Measurements from ENCODE around the gene PPP1R1B.

Gene PPP1R1B

DNA sequence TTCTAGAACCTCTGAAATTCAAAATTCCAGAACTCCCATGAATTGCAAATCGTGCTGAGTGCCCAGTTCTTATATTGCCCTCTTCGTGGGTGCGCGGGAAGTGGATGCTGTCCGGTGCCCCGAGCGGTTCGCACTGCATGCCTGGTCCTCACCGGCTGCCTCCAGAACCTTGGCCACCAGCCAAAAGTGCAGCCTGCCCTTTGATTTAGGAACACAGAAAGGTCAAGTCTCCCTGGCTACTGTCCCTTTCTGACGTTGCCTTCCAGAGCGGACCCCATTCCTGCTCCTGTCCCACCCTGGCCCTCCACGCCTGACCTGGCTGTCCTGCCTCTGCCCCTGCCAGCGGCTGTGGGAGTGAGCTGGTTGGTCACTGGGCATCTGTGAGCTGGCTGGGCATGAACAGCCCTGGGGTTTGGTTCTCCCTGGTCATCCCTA lies 28.7 kb upstream of the PPP1R1B start:
- TF ChIP-seq, protein P1, sequence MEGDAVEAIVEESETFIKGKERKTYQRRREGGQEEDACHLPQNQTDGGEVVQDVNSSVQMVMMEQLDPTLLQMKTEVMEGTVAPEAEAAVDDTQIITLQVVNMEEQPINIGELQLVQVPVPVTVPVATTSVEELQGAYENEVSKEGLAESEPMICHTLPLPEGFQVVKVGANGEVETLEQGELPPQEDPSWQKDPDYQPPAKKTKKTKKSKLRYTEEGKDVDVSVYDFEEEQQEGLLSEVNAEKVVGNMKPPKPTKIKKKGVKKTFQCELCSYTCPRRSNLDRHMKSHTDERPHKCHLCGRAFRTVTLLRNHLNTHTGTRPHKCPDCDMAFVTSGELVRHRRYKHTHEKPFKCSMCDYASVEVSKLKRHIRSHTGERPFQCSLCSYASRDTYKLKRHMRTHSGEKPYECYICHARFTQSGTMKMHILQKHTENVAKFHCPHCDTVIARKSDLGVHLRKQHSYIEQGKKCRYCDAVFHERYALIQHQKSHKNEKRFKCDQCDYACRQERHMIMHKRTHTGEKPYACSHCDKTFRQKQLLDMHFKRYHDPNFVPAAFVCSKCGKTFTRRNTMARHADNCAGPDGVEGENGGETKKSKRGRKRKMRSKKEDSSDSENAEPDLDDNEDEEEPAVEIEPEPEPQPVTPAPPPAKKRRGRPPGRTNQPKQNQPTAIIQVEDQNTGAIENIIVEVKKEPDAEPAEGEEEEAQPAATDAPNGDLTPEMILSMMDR (IDR thresholded peaks at IDR 0.05; ENCODE audit: extremely low read depth, missing control alignments): no peak
- peak; percentile 28 for DNase-seq (ENCODE audit: low spot score)

DNA sequence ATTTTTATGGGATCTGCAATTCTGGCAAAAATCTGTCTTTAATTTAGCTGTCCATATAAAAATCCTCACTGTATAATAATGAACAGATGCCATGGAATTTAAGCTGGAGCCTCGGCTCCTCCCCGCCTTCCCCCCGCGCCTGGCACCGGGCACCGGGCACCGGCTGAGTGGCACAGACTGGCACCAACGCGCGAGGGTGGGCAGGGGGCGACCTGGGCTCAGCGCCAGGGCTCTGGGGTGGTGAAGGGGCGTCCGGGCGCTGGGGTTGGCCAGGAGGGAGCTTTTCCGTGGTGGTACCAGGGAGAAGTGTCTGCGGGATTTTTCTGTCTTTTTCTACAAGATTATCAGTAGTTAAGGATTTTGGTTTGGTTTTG lies 28.1 kb upstream of the PPP1R1B start:
- no peak for DNase-seq (ENCODE audit: low spot score)
- TF ChIP-seq, protein P1 (IDR thresholded peaks at IDR 0.05; ENCODE audit: extremely low read depth, missing control alignments): no peak

DNA sequence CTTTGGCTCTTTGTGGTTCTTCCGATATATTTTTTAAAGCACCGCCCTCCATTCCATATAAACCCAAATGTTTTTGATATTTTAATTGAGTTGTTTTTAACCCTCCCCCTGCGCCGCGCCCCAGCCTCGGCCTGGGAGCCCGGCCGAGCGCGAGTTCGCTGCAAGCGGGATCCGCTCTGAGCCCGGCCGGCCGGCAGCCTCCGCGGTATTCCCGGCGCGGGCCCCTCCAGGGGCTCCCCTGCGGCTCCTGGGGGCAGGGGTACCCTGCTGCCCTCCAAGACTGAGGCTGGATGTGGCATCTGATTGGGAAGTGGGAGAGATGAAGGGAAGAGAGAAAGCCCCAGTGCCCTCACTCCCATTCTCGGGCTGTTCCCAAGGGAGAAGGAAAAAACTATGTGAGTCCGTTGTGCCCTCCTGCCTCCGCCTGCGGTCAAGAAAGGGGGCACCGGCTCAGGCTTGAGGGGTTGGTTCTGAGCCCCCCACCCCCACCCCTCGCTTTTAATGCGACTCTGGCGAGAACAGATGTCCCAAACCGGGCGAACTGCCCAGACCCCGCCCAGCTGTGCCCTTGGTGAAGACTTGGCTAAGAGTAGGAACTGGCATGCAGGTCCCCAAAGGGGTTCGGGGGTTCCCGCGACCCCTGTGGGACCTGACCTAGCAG lies 27.6 kb upstream of the PPP1R1B start:
- TF ChIP-seq, protein P1 (IDR thresholded peaks at IDR 0.05; ENCODE audit: extremely low read depth, missing control alignments): no peak
- peak; percentile 40 for DNase-seq (ENCODE audit: low spot score)

DNA sequence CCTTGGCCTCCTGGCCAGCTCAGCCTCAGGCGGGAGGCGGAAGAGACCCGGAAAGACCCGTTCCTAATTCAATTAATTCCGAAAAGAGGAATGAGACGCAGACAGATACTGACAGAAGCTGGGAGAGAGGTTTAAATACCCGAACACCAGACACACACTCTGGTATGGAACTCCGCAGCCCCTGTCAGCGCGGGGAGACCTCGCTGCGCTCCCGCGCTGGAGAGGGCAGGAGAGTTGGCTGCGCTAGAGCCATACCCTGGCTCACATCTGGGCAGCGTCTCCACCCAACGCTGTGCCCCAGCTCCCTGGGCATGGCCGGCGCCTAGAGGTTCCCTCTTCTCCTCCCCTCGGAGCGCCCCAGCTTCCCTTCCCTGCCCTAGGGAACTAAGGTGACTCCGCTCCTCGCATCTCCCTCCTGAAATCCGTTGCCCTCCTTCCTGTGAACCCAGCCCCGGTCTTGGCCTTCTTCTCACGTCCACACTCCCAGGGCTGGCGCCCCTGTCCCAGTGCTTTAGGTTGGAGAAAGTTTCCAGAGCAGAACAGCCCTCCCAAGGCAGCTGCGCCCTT lies 27.0 kb upstream of the PPP1R1B start:
- TF ChIP-seq, protein P1 (IDR thresholded peaks at IDR 0.05; ENCODE audit: extremely low read depth, missing control alignments): no peak
- peak; percentile 34 for DNase-seq (ENCODE audit: low spot score)

DNA sequence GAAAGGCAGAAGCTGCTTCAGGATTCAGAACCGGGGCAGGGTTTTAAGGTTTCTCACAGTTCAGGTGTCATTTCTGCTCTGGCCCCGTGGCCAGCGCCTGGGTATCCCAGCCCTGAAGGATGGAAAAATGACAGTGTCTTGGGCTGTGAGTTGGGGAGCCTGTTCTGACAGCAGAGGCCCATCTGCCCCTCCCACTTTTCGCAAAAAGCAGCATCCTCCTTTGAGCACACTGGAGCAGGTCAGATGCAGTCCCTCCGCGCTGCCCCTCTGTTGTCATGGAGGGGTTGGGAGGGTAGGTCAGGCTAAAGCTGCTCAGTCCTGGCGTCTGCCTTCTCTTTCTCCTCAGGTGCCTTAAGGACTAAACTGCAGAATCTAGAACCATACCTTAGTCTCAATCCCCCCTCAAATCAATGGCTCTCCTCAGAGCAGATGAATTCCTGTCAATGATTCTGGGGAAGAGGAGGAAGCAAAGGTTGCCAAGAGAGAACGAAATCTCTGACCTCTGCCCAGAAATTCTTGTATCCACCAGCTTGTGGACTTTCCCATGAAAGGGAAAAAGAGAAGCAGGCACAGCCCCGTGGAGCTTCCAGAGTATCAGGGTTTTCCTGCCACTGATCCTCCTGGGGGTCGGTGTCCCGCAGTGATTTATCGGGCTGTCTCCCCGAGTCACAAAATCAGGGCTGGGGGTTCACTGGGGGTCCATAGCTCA lies 26.3 kb upstream of the PPP1R1B start:
- DNase-seq (ENCODE audit: low spot score): peak; percentile 33
- TF ChIP-seq, protein P1 (IDR thresholded peaks at IDR 0.05; ENCODE audit: extremely low read depth, missing control alignments): no peak

DNA sequence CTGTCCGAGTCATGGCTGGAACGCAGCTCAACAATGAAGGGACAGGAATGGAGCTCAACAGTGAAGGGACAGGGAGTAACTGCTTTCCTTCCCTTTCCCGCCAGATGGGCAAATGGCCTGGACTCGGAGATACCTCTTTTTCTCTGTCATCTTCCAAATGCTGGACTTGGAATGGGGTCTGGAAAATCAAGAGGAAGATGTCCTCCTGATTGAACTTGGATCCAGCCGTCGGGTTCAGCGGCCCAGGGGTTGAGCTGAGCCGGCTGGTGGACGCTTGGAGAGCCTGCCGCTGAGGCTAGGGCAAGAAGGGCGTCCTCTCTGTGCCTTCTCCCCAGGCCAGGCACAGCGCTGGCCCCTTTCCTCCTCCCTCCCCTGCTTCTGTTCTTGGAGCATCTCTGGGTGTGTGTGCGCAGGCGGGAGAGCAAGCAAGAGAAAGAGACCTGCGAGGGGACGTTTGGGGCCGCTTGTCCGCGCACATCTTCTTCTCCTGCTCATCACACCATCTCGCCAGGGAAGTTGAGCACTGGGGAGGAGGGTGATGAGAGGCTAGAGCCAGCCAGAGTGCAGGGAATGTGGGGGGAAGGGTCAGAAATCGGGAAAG lies 25.7 kb upstream of the PPP1R1B start:
- DNase-seq (ENCODE audit: low spot score): peak; percentile 31
- TF ChIP-seq, protein P1 (IDR thresholded peaks at IDR 0.05; ENCODE audit: extremely low read depth, missing control alignments): no peak

Measured in GM20000 (cell line).